Activated effector memory CD4-positive, alpha-beta T cell treated with Interleukin-2 at 50 U/mL for 16 hours (primary cell): ENCODE data around the gene PNPLA1.

Source experiments
- DNase-seq: peaks from one replicate; pipeline ENCODE4 v3.0.0-alpha.2; 2020

PNPLA1 gene

GRCh38 chr6:36339146-36339545, 69.3 kb downstream of the PNPLA1 start:
- no peak for DNase-seq

GRCh38 chr6:36340306-36340617, 70.4 kb downstream of the PNPLA1 start:
- DNase-seq = no peak

GRCh38 chr6:36340618-36341454, 71.0 kb downstream of the PNPLA1 start:
- DNase-seq = peak; percentile 47

DNA sequence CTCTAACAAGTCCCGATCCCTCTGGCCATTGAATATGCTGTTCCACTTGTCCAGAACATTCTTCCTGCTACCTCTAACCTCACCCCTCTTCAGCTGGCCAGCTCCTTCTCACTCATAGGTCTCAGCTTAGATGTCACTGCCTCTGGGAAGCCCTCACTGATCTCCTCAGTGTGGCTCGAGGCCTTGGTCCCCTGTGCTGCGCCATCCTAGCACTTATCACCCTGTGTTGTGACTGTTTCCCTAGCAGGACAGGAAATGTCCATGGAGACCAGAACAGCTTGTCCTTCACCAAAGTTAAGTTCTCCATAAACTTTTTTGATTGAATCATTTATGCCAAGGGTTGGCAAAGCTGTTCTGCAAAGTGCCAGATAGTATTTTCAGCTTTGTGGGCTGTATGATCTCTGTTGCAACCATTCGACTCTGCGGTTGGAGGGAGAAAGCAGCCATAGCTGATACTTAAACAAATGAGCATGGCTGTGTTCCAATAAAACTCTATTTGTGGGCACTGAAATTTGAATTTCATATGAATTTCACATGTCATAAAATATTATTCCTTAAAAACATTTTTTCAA, 73.3 kb downstream of the PNPLA1 start:
- no peak for DNase-seq

- no peak for DNase-seq
These were observed 76.0 kb downstream of the PNPLA1 start for GRCh38 chr6:36345681-36346466.

- no peak for DNase-seq
These were observed 76.8 kb downstream of the PNPLA1 start for GRCh38 chr6:36346486-36347273.

DNA sequence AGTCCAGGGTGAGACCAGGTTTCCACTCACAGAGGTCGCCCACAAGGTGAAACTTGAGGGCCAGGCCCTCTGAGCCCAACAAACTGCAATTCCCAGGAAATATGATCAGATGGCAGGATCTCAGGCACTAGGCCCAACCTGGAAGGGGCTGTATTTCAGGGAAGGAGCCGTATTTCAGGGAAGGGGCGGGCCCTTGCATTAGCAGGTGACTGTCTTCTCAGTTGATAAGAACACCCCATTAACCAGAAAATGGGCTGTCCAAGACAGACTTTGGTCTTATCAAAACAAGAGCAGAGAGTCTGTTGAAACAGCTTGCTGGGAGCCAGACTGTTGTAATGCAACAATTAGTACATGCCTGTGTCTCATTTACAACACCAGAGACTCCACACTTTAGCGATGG, 77.8 kb downstream of the PNPLA1 start:
- no peak for DNase-seq

DNA sequence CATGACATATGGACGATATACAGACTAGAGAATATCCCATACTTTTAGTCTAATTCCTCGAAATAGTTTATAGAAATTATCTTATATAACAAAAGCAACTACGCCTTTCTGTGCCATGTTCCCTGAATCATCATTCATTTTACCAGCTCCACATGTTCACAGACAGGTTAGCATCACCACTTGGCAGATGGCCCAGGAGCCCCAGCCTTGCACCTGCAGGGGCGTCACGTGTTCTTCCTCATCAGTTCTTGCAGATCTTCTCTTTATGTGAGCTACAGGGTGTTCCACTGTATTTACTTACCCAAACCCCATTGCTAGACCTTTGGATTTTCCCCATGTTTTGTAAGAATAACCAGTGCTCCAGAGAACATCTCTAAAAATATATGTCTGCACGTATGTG, 79.4 kb downstream of the PNPLA1 start:
- DNase-seq = no peak

- DNase-seq = no peak
These were observed 80.2 kb downstream of the PNPLA1 start for GRCh38 chr6:36350082-36350481.

DNA sequence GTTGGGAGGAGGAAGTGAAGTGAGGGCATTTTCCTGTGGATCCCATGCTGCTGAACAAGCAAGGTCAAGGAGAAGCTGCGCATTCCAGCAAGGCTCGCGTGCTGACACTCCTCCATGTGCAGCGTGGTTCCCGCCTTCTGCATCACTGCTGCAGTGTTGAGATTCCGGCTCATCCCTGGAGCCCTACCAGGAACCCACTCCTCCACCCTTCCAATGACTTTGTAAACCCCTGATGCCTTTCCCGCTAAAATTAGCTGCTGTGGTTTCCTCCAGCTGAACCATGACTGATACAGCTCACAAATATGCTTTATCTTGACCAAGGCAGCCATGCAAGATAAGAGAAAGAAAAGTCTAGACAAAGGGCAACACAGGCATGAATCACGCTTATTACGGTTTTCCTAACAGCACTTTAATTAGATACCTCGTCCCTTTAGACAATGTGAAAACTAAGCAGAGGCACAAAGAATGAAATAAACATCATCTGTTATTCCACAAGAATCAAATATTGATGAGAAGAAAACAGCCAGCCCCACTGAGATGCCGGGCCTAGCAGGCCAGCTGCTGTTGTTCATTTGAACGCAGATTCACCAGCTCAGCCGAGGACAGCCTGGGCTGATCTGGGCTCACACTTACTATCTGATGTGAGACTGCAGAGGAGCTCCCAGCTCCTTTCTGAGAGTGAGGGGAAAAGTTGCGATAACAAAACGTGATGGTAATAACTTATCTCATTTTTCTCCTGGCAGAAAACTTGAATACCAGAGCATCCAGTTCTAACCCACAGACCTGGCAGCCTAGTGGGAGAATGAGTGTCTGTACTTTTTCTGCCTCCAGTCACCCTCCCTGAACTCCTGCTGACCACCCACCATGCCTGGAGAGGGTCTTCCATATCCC, 81.1 kb downstream of the PNPLA1 start:
- DNase-seq = no peak

DNA sequence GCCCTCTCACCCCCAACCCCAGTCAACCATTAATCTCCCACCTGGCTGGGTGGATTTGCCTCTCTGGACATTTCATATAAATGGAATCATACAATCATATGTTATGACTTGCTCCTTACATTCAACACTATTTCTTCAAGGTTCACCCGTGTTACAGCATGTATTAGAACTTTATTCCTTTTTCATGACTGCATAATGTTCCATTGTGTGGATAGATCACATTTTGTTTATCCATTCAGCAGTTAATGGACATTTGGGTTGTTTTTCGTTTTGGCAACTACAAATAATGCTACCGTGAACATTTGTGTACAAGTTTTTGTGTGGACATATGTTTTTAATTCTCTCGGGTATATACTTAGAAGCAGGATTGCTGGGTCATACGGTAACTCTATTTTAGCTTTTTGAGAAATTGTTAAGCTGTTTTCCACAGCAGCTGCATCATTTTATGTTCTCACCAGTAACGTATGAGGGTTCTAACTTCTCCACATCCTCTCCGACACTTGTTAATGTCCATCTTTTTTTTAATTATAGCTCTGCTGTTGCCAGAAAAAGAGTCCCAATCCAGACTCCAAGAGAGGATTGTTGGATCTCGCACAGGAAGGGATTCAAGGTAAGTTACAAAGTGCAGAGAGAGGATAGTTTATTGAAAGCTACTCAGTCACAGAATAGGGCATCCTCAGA, 82.8 kb downstream of the PNPLA1 start:
- DNase-seq = no peak

DNA sequence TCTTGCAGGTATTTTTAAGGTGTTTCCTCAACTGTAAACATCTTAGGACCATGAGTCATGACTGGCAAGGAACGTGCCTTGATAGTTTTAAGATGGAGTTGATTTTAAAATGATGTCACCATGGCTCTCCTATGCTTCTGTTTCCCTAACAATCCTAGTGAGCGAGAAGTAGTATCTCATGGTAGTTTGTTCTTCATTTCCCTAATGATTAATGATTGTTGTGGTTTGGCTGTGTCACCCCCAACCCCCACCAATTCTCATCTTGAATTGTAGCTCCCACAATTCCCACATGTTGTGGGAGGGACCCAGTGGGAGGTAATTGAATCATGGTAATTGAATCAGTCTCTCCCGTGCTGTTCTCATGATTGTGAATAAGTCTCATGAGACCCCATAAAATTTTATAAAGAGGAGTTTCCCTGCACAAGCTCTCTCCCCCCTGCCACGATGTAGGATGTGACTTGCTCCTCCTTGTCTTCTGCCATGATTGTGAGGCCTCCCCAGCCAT, 83.6 kb downstream of the PNPLA1 start:
- DNase-seq = no peak

DNA sequence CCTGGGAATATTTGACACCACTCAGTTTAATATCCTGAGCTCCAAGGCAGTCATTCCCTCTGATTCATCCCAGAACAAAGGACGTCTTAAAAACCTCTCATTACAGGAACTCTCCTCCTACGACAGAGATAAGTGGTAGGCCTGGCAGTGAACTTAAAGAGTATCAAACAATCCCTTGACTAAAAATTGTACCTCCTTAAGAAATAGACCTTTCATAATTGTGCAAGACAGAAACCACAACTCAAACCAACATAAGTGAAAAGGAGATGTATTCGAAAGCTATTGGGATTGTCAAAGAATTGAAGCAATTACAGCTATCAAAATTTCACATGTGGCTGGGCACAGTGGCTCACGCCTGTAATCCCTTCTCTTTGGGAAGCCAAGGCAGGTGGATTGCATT, 86.0 kb downstream of the PNPLA1 start:
- DNase-seq = no peak

GRCh38 chr6:36357872-36358225, 88.0 kb downstream of the PNPLA1 start:
- no peak for DNase-seq
